Fibroblast of villous mesenchyme (primary cell): ENCODE results near the gene PEX7. TPM values are rescaled to one million over a fixed set of nuclear protein-coding genes. Genes with fewer than 3 reads are reported as not detected.

Source experiments
- DNase-seq: peaks from one replicate; pipeline ENCODE4 v3.0.0-alpha.2; 2010; ENCODE audit warnings: low read depth
- H3K4me3 ChIP-seq: 2 replicates; pipeline ENCODE4 v1.5.1; 2011; ENCODE audit warnings: low read depth, mild to moderate bottlenecking, low read length
- small RNA-seq: library from RNA; depleted of rRNA; stranded (forward); fragments of <200 nt; gene quantifications from one replicate; pipeline ENCODE3, GENCODE V24; 2012
- total RNA-seq: library from RNA; depleted of rRNA; stranded (reverse); fragments of >200 nt; gene quantifications from 2 replicates; pipeline ENCODE4 v1.2.3, GENCODE V29; 2012
- TF ChIP-seq, protein P1 (sequence below): IDR thresholded peaks from 2 replicates; pipeline ENCODE4 v1.5.1; 2012; ENCODE audit warnings: low read depth, mild to moderate bottlenecking, low read length; ENCODE audit not compliant: insufficient read depth

PEX7 gene
- total RNA-seq, 1 donor = 8.6 TPM

DNA sequence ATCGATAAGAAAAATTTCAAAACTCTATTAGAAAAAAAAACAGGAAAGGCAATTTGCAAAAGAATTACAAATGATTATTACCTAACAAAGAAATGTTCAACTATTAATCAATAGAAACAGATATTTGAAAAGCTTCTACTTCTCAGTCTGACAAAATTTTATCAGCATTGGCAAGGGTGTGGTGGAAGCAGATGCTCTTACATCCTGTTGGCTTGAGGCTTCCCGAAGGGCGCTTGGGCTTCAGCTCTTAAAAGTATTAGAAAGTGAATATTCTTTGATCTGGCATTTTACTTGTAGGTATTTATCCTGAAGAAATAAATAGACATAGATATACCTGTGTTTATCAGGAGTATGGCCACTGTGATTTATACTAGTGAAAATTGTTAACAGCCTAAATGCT is 138.4 kb downstream of the PEX7 start:
- H3K4me3 ChIP-seq = no peak overlapping the region
- DNase-seq = no peak
- TF ChIP-seq, protein P1, sequence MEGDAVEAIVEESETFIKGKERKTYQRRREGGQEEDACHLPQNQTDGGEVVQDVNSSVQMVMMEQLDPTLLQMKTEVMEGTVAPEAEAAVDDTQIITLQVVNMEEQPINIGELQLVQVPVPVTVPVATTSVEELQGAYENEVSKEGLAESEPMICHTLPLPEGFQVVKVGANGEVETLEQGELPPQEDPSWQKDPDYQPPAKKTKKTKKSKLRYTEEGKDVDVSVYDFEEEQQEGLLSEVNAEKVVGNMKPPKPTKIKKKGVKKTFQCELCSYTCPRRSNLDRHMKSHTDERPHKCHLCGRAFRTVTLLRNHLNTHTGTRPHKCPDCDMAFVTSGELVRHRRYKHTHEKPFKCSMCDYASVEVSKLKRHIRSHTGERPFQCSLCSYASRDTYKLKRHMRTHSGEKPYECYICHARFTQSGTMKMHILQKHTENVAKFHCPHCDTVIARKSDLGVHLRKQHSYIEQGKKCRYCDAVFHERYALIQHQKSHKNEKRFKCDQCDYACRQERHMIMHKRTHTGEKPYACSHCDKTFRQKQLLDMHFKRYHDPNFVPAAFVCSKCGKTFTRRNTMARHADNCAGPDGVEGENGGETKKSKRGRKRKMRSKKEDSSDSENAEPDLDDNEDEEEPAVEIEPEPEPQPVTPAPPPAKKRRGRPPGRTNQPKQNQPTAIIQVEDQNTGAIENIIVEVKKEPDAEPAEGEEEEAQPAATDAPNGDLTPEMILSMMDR = no peak

DNA sequence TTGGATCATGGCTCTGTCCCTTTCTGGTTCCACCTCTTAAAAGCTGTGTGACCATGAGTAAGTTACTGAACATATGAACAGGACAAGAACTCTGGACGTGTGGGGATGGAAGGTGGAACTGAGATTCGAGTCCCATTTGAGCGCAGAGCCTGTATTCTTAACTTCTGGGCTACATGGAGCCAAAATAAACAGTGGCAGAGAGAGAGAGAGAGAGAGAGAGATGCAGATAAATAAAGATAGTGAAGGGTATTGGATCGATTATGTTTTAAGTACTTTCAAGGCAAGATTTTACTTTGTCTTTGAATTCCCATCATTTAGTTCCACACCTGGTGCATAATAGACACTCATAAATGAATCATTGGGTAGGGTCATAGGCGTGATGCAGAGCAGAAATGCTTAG is 139.5 kb downstream of the PEX7 start:
- no peak overlapping the region for H3K4me3 ChIP-seq
- TF ChIP-seq, protein P1 = no peak
- DNase-seq = no peak

DNA sequence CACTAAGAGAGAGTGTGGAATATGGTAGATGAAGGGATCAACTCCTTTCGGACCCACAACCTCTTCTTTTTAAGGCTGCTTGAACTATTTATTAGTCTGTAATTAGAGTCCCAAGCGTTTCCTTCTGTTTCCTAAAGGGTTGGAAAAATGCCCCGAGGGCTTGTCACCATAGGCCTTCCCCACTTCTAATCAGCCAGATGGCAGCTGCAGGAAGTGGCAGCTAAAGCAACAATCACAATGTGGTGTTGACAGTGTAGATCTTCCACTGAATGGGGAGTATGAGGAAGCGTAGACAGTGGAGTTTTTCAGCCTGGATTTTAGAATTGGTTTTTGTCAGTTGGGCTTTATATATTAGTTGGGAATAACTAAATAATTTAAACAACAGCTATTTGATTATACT is 140.3 kb downstream of the PEX7 start:
- no peak for DNase-seq
- H3K4me3 ChIP-seq = no peak overlapping the region
- TF ChIP-seq, protein P1 = no peak

DNA sequence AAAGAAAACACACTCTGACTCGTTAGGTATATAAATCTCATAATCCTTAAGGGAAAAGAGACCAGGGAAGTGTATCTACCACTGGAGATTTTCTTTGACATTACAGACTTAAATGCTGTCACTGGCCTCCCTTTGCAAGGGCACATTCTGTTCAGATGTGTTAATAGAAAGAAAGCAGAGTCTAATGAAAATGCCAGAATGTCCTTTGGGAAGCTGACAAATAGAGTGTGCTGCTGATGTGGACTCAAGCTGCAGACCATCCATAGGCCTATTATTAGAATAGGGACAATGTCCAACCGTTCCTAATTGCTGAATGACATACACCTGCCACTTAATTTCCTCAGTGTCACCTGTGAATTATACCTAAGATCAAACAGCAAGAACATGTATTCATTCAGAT is 140.9 kb downstream of the PEX7 start:
- DNase-seq = no peak
- TF ChIP-seq, protein P1 = no peak
- no peak overlapping the region for H3K4me3 ChIP-seq

Small RNA genes lying within 50 kb of the gene (small RNA-seq; reads per million reads assigned to genes)
- gene RF00019 = not detected
- not detected for gene RF00443

Other genes with a start within 250 kb of the PEX7 start
- gene MAP3K5, start 30.1 kb upstream of the PEX7 start, total RNA-seq = 30.6 and 84.6 TPM in 2 replicates
- not detected in 2 replicates for gene SLC35D3, start 99.7 kb downstream of the PEX7 start, total RNA-seq
- gene IL20RA, start 222.4 kb downstream of the PEX7 start, total RNA-seq = 0.43 and 1.3 TPM in 2 replicates